PC-3 (cell line): ENCODE results near the gene HLA-DPA1. TPM values are rescaled to one million over a fixed set of nuclear protein-coding genes. Genes with fewer than 3 reads are reported as not detected.

Experiments used
- ATAC-seq: fragments of 200-7000 bp; cut with Tn5 transposase; 2 replicates; pipeline ENCODE4 v1.9.1; 2020; ENCODE audit warnings: mild to moderate bottlenecking, moderate library complexity
- BruUV-seq: library from RNA; stranded (reverse); fragments of 400-500 nt; replicated peaks from 2 replicates; lab custom pipeline; 2021; lab: Mats Ljungman, UMichigan
- CTCF ChIA-PET: fragments of 300-600 bp; sonication (Branson Sonifier 250); formaldehyde crosslinking; loops from one replicate; lab custom pipeline; 2022; ENCODE audit warnings: antibody characterized with exemption; lab: Charles Lee
- POLR2A ChIA-PET: fragments of 300-600 bp; sonication (Branson Sonifier 250); formaldehyde crosslinking; loops from one replicate; lab custom pipeline; 2022; ENCODE audit warnings: antibody characterized with exemption; ENCODE audit not compliant: unreplicated experiment; lab: Charles Lee
- DNase-seq: peaks from one replicate; pipeline ENCODE4 v3.0.0-alpha.2; 2015
- H2AFZ ChIP-seq: fragments of 300-600 bp; sonication (generic); 2 replicates; pipeline ENCODE4 v1.6.0; 2016; ENCODE audit warnings: antibody characterized with exemption, low read length
- H3F3A ChIP-seq: fragments of 300-600 bp; sonication (generic); one replicate; pipeline ENCODE4 v1.6.0; 2017; ENCODE audit warnings: antibody characterized with exemption, low read length, control low read depth, mild to moderate bottlenecking; ENCODE audit not compliant: unreplicated experiment
- H3K27ac ChIP-seq: fragments of 300-600 bp; sonication (generic); 2 replicates; pipeline ENCODE4 v1.5.1; 2016; ENCODE audit warnings: mild to moderate bottlenecking, low read length
- H3K27me3 ChIP-seq: fragments of 300-600 bp; sonication (generic); 2 replicates; pipeline ENCODE4 v1.6.1; 2016; ENCODE audit warnings: low read length, mixed read lengths
- H3K36me3 ChIP-seq: fragments of 300-600 bp; sonication (generic); 2 replicates; pipeline ENCODE4 v1.6.1; 2016; ENCODE audit warnings: low read depth, mixed run types, low read length, mixed read lengths
- H3K4me1 ChIP-seq: fragments of 300-600 bp; sonication (generic); 2 replicates; pipeline ENCODE4 v1.5.1; 2016; ENCODE audit warnings: low read length; ENCODE audit not compliant: insufficient read depth
- H3K4me2 ChIP-seq: fragments of 300-600 bp; sonication (generic); 2 replicates; pipeline ENCODE4 v1.6.0; 2016; ENCODE audit warnings: low read length
- H3K4me3 ChIP-seq: fragments of 300-600 bp; sonication (generic); 2 replicates; pipeline ENCODE4 v1.5.1; 2016; ENCODE audit warnings: mild to moderate bottlenecking, low read length, mixed read lengths
- H3K79me2 ChIP-seq: fragments of 300-600 bp; sonication (generic); 2 replicates; pipeline ENCODE4 v1.6.1; 2017; ENCODE audit warnings: low read length, mixed read lengths
- H3K9ac ChIP-seq: fragments of 300-600 bp; sonication (generic); 2 replicates; pipeline ENCODE4 v1.6.0; 2016; ENCODE audit warnings: mild to moderate bottlenecking, low read length
- H3K9me2 ChIP-seq: fragments of 300-600 bp; sonication (generic); replicated peaks from 2 replicates; pipeline ENCODE4 v1.6.1; 2016; ENCODE audit warnings: mixed run types, low read length, mixed read lengths
- H3K9me3 ChIP-seq: fragments of 300-600 bp; sonication (generic); 2 replicates; pipeline ENCODE4 v1.6.1; 2016; ENCODE audit warnings: low read length, mixed read lengths
- H4K20me1 ChIP-seq: fragments of 300-600 bp; sonication (generic); 2 replicates; pipeline ENCODE4 v1.6.1; 2016; ENCODE audit warnings: low read length, mixed read lengths
- CTCF ChIP-seq: fragments of 300-600 bp; sonication (generic); conservative IDR thresholded peaks from 2 replicates; pipeline ENCODE4 v1.5.1; 2017; ENCODE audit warnings: antibody characterized with exemption, low read depth, mild to moderate bottlenecking, low read length
- EZH2 ChIP-seq: fragments of 300-600 bp; sonication (generic); IDR thresholded peaks from one replicate; pipeline ENCODE4 v1.6.1; 2017; ENCODE audit warnings: antibody characterized with exemption, mild to moderate bottlenecking, low read length; ENCODE audit not compliant: unreplicated experiment
- EZH2phosphoT487 ChIP-seq: fragments of 300-600 bp; sonication (generic); IDR thresholded peaks from 2 replicates; pipeline ENCODE4 v1.6.1; 2018; ENCODE audit warnings: mild to moderate bottlenecking, antibody characterized with exemption, low read length, borderline replicate concordance
- intact Hi-C: fragments of 100-400 bp; cut with micrococcal nuclease; formaldehyde crosslinking; loops from 2 replicates; pipeline ENCODE4 v1.9.0; 2023
- total RNA-seq: library from RNA; depleted of rRNA; stranded (reverse); fragments of >200 nt; gene quantifications from 2 replicates; pipeline ENCODE4 v1.2.3, GENCODE V29; 2014

HLA-DPA1 gene
- total RNA-seq, 1 experiment from 2014 or later, result not detected

DNA sequence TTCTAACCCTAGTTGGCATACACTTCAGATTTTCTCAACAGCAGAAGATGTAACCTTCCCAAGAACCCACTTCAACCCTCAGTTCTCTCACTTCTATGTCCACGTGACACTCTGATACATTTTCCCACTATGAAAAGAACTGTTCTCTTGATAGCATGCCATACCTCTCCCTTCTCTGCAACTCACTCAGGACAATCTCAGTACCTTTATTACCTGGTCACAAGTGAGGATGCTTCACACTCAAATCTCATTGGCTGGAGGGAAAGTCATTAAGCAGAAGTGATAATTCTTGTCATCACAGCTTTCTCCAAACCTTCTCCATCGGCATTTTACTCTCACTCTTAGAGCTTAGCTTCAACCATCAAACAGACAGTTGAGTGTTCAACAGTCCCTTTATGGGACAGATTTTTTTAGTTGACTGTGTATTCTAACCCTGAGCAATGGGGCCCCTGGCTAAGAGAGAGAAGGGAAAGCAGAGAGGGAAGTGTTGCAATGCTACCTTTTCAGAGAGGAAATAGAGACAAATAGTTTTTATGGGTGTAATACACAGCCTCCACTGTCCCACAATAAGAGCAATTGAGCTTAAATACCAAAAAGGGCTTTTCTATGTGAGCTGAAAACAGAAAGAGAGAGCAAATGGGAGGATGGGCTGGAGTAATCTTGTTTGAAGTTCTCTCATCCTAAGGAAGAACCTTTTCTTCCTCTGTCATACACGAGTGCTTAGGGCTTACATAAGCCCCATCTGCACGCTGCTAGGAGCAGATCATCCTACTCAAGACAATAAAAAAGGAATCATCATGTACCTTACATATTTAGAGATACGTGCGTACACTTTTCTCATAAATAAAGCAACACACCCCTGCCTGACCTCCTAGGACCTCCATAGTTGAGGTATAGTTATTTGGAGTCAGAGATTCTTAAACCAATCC is 16.0 kb downstream of the HLA-DPA1 start:
- CTCF ChIA-PET, result no interaction called here
- H3K9me3 ChIP-seq, result no peaks in the 10 kb centered on the region
- TF ChIP-seq EZH2 (no peak), EZH2phosphoT487 (no peak), CTCF (no peak)

DNA sequence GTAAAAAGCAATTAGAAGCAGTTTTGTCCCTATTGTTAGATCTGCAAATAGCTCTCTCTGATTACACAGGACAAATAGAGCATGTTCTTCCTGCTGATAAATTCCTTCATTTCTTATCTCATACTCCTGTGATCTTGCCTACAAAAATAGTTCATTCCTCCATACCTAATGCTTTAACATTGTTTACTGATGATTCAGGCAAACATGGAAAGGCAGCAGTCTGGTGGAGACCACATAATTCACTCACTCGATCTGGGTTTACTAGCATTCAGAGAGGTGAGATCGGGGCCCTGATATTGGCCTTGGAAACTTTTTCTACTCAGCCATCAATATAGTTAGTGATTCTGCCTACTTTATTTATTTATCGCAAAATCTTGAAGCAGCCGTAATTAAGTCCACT is 20.2 kb downstream of the HLA-DPA1 start:
- ChIA-PET POLR2A (no interaction called here), CTCF (no interaction called here)
- no peaks in the 10 kb centered on the region for H4K20me1 ChIP-seq
- ATAC-seq (no peak), DNase-seq (no peak)
- peaks cover 61% of the 10 kb centered on the region for H3K27me3 ChIP-seq
- H3K4me1 ChIP-seq, result no peaks in the 10 kb centered on the region
- H3K9me2 ChIP-seq, result no peaks in the 10 kb centered on the region
- no TSS peak for BruUV-seq
- H3F3A ChIP-seq, result no peaks in the 10 kb centered on the region
- no peaks in the 10 kb centered on the region for H3K9me3 ChIP-seq
- no peak overlapping the region for H3K27ac ChIP-seq
- H2AFZ ChIP-seq, result no peak overlapping the region
- TF ChIP-seq EZH2phosphoT487, result no peak
- no peak for TF ChIP-seq EZH2
- no peak for TF ChIP-seq CTCF
- H3K9ac ChIP-seq, result no peak overlapping the region
- H3K36me3 ChIP-seq, result no peaks in the 10 kb centered on the region
- no peaks in the 10 kb centered on the region for H3K79me2 ChIP-seq
- H3K4me3 ChIP-seq, result no peak overlapping the region
- intact Hi-C loops, result no loop called here
- no peak overlapping the region for H3K4me2 ChIP-seq

More for the DNA sequence above, 16.0 kb downstream of the HLA-DPA1 start:
- no peaks in the 10 kb centered on the region for H3F3A ChIP-seq
- no peak overlapping the region for H3K4me3 ChIP-seq
- peaks cover 30% of the 10 kb centered on the region for H3K27me3 ChIP-seq
- intact Hi-C loops, result no loop called here
- no peak for ATAC-seq
- no peaks in the 10 kb centered on the region for H3K36me3 ChIP-seq
- H3K79me2 ChIP-seq, result no peaks in the 10 kb centered on the region
- H3K9me2 ChIP-seq, result no peaks in the 10 kb centered on the region
- no peak for DNase-seq
- BruUV-seq, result no TSS peak
- H2AFZ ChIP-seq, result no peak overlapping the region
- no peaks in the 10 kb centered on the region for H3K4me1 ChIP-seq
- H4K20me1 ChIP-seq, result no peaks in the 10 kb centered on the region
- no peak overlapping the region for H3K4me2 ChIP-seq
- no peak overlapping the region for H3K27ac ChIP-seq
- POLR2A ChIA-PET, result no interaction called here
- no peak overlapping the region for H3K9ac ChIP-seq

DNA sequence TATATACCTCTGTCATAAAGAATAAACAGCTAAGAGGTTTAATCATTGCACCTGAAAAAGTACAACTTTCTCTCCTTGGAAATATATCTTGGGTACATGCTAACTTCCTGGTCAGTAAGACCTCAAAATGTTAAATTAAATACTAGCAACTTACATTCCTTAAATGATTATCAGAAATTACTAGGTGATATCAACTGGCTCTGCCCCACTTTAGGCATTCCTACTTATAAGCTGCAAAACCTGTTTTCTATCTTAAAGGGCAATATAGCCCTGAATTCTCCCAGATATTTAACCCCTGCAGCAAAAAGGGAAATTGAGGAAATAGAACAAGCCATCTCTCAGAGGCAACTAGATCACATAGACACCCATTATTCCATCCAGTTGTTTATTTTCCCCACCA is 20.8 kb downstream of the HLA-DPA1 start:
- no peak overlapping the region for H3K27ac ChIP-seq
- no peak overlapping the region for H2AFZ ChIP-seq
- H3K9ac ChIP-seq, result no peak overlapping the region
- intact Hi-C loops, result no loop called here
- no peak overlapping the region for H3K4me2 ChIP-seq
- H3K4me3 ChIP-seq, result no peak overlapping the region
- POLR2A ChIA-PET, result no interaction called here
- H3F3A ChIP-seq, result no peaks in the 10 kb centered on the region
- no peak for TF ChIP-seq EZH2phosphoT487
- TF ChIP-seq CTCF, result no peak
- no peaks in the 10 kb centered on the region for H3K4me1 ChIP-seq
- no peaks in the 10 kb centered on the region for H3K9me3 ChIP-seq
- no peaks in the 10 kb centered on the region for H3K79me2 ChIP-seq
- no peak for DNase-seq
- no peak for ATAC-seq
- BruUV-seq, result no TSS peak
- no peaks in the 10 kb centered on the region for H3K9me2 ChIP-seq
- H3K36me3 ChIP-seq, result no peaks in the 10 kb centered on the region
- CTCF ChIA-PET, result no interaction called here
- no peaks in the 10 kb centered on the region for H4K20me1 ChIP-seq
- H3K27me3 ChIP-seq, result peaks cover 58% of the 10 kb centered on the region
